NCI-H187 (cell line): ENCODE data around the gene CHST15.

Experiments
- DNase-seq, 2 experiments: peaks; one replicate each; lab custom pipeline; 2025; lab: John Stamatoyannopoulos, UW

CHST15 gene

GRCh38 chr10:124029559-124029958, 63.8 kb downstream of the CHST15 start:
- DNase-seq, result no peak

- no peak for DNase-seq
Observed at GRCh38 chr10:124028700-124029480, 64.5 kb downstream of the CHST15 start.

- no peak for DNase-seq
Observed at GRCh38 chr10:124027651-124028050, 65.7 kb downstream of the CHST15 start.

GRCh38 chr10:124027031-124027611, 66.3 kb downstream of the CHST15 start:
- DNase-seq, result no peak

- DNase-seq, result no peak
Observed at GRCh38 chr10:124026589-124026939, 66.8 kb downstream of the CHST15 start.

GRCh38 chr10:124025660-124026588, 67.5 kb downstream of the CHST15 start:
- DNase-seq, result no peak

GRCh38 chr10:124025152-124025551, 68.2 kb downstream of the CHST15 start:
- no peak for DNase-seq

- DNase-seq, result no peak
Observed at GRCh38 chr10:124022066-124022465, 71.3 kb downstream of the CHST15 start.

- peak; percentile 46 to 59 for DNase-seq
Observed at GRCh38 chr10:124020981-124021815, 72.2 kb downstream of the CHST15 start.

GRCh38 chr10:124019886-124020797, 73.3 kb downstream of the CHST15 start:
- DNase-seq, result no peak

- no peak for DNase-seq
Observed at GRCh38 chr10:124018886-124019525, 74.4 kb downstream of the CHST15 start.

GRCh38 chr10:124017729-124018128, 75.7 kb downstream of the CHST15 start:
- DNase-seq, result no peak

GRCh38 chr10:124016804-124017375, 76.5 kb downstream of the CHST15 start:
- DNase-seq, result no peak

GRCh38 chr10:124015991-124016390, 77.4 kb downstream of the CHST15 start:
- DNase-seq, result no peak

- DNase-seq, result no peak
Observed at GRCh38 chr10:124014416-124015154, 78.8 kb downstream of the CHST15 start.

- DNase-seq, result no peak
Observed at GRCh38 chr10:124013916-124014315, 79.5 kb downstream of the CHST15 start.

GRCh38 chr10:124012991-124013390, 80.4 kb downstream of the CHST15 start:
- DNase-seq, result no peak

- DNase-seq, result no peak
Observed at GRCh38 chr10:124012583-124012982, 80.8 kb downstream of the CHST15 start.

GRCh38 chr10:124012066-124012465, 81.3 kb downstream of the CHST15 start:
- no peak for DNase-seq
